Tibial artery (tissue), 4 donors: ENCODE results near the gene TAF11L10.
"Not testable (repeated sequence)": the region's sequence is repeated elsewhere in the genome, so short reads cannot be mapped to it uniquely, and the experiment has no call there.

Experiments
- DNase-seq, 2 donors: peaks; one replicate each; pipeline ENCODE4 v3.0.0-alpha.2; 2019
- H3K27ac ChIP-seq, 2 donors: fragments of 200-600 bp; sonication (generic) in 1 of 2; 1 replicate in 1 of 2; 2 replicates in 1 of 2; pipeline ENCODE4 v1.5.1; 2018 to 2019; ENCODE audit warnings: mild to moderate bottlenecking in 1 of 2
- H3K27me3 ChIP-seq, 2 donors: fragments of 200-600 bp; sonication (generic) in 1 of 2; one replicate each; pipeline versions ENCODE4 v1.5.1 to v1.6.0; 2016 to 2019
- H3K36me3 ChIP-seq, 3 donors: fragments of 200-600 bp; sonication (generic) in 2 of 3; one replicate each; pipeline ENCODE4 v1.5.1; 2016 to 2019; ENCODE audit warnings: mild to moderate bottlenecking in 2 of 3
- H3K4me1 ChIP-seq, 4 donors: fragments of 200-600 bp; sonication (generic) in 2 of 4; 1 replicate in 3 of 4; 2 replicates in 1 of 4; pipeline ENCODE4 v1.5.1; 2016 to 2019
- H3K4me3 ChIP-seq, 2 donors: fragments of 200-600 bp; sonication (generic) in 1 of 2; 1 replicate in 1 of 2; 2 replicates in 1 of 2; pipeline ENCODE4 v1.5.1; 2018 to 2019; ENCODE audit warnings: mild to moderate bottlenecking in 2 of 2
- H3K9me3 ChIP-seq, 3 donors: fragments of 200-600 bp; sonication (generic) in 1 of 3; one replicate each; pipeline ENCODE4 v1.5.1; 2016 to 2019
- CTCF ChIP-seq, 2 experiments: fragments of 200-600 bp in 1 of 2; fragments of 450-650 bp in 1 of 2; IDR thresholded peaks; one replicate each; pipeline ENCODE4 v1.5.1; 2017 to 2019; ENCODE audit warnings: antibody characterized with exemption in 2 of 2, mild to moderate bottlenecking in 1 of 2, moderate library complexity in 1 of 2
- intact Hi-C: fragments of 100-400 bp; cut with DNase I; formaldehyde crosslinking; loops from one replicate; pipeline ENCODE4 v1.15.0; 2023; ENCODE audit warnings: low total_unique reads

TAF11L10 gene

GRCh38 chr5:17597728-17598127 is at the start of gene TAF11L10:
Gene TAF11L10, minus strand, starts transcription at chr5:17597828.
- H3K4me3 ChIP-seq, H3K27me3 ChIP-seq, intact Hi-C loops, H3K4me1 ChIP-seq, DNase-seq, H3K9me3 ChIP-seq, H3K27ac ChIP-seq, H3K36me3 ChIP-seq: not testable (repeated sequence)

- Histone ChIP-seq H3K4me1 (no peaks in the 10 kb centered on the region), H3K4me3 (no peak within 1 kb of the TSS), H3K36me3 (no peaks in the 10 kb centered on the region), H3K27ac (no peak within 1 kb of the TSS), H3K9me3 (no peaks in the 10 kb centered on the region), H3K27me3 (no peaks in the 10 kb centered on the region)
- intact Hi-C loops, result no loop called here
- no peak for DNase-seq
- no peak for TF ChIP-seq CTCF (IDR thresholded peaks at IDR 0.05)
Measured at GRCh38 chr5:17634160-17634559, 36.5 kb upstream of the TAF11L10 start, which contains the start of gene TAF11L14. Gene TAF11L14, plus strand, starts transcription at chr5:17634460.

GRCh38 chr5:17631788-17632187 is 34.2 kb upstream of the TAF11L10 start, which contains the start of gene TAF11L13:
Gene TAF11L13, plus strand, starts transcription at chr5:17632088.
- H3K9me3 ChIP-seq, H3K27me3 ChIP-seq, intact Hi-C loops, H3K4me3 ChIP-seq, H3K36me3 ChIP-seq, H3K4me1 ChIP-seq, H3K27ac ChIP-seq, DNase-seq: not testable (repeated sequence)

GRCh38 chr5:17625686-17626085 is 28.1 kb upstream of the TAF11L10 start:
- TF ChIP-seq CTCF (IDR thresholded peaks at IDR 0.05), result no peak
- no peaks in the 10 kb centered on the region for H3K27me3 ChIP-seq
- H3K27ac ChIP-seq, result no peak overlapping the region
- no peaks in the 10 kb centered on the region for H3K9me3 ChIP-seq
- DNase-seq, result no peak
- H3K4me3 ChIP-seq, result no peak overlapping the region
- intact Hi-C loops, result no loop called here
- H3K4me1 ChIP-seq, result no peaks in the 10 kb centered on the region
- no peaks in the 10 kb centered on the region for H3K36me3 ChIP-seq

- Histone ChIP-seq H3K27ac (no peak overlapping the region), H3K4me1 (no peaks in the 10 kb centered on the region), H3K4me3 (no peak overlapping the region), H3K9me3 (no peaks in the 10 kb centered on the region), H3K27me3 (no peaks in the 10 kb centered on the region), H3K36me3 (no peaks in the 10 kb centered on the region)
- intact Hi-C loops, result no loop called here
- DNase-seq, result no peak
- no peak for TF ChIP-seq CTCF (IDR thresholded peaks at IDR 0.05)
Measured at GRCh38 chr5:17620627-17621026, 23.0 kb upstream of the TAF11L10 start.

GRCh38 chr5:17619354-17619753 is 21.7 kb upstream of the TAF11L10 start:
- Histone ChIP-seq H3K36me3 (no peaks in the 10 kb centered on the region), H3K27me3 (no peaks in the 10 kb centered on the region), H3K4me3 (no peak overlapping the region), H3K4me1 (no peaks in the 10 kb centered on the region), H3K9me3 (no peaks in the 10 kb centered on the region), H3K27ac (no peak overlapping the region)
- intact Hi-C loops, result no loop called here
- TF ChIP-seq CTCF (IDR thresholded peaks at IDR 0.05), result no peak
- no peak for DNase-seq
